HFF-Myc (cell line): Measurements from ENCODE around the gene ADTRP.

ENCODE experiments used
- DNase-seq: peaks from one replicate; pipeline ENCODE4 v3.0.0-alpha.2; 2011; ENCODE audit warnings: low read depth; ENCODE audit errors: extremely low read depth
- H3K4me3 ChIP-seq: replicated peaks from 2 replicates; pipeline ENCODE4 v1.5.1; 2011; ENCODE audit warnings: low read depth, mild to moderate bottlenecking, control low read depth, low read length
- TF ChIP-seq, protein P1 (sequence below): IDR thresholded peaks from 2 replicates; pipeline ENCODE4 v1.5.1; 2012; ENCODE audit warnings: mild to moderate bottlenecking, low read depth, low read length, control low read depth; ENCODE audit errors: missing control alignments

ADTRP gene

DNA sequence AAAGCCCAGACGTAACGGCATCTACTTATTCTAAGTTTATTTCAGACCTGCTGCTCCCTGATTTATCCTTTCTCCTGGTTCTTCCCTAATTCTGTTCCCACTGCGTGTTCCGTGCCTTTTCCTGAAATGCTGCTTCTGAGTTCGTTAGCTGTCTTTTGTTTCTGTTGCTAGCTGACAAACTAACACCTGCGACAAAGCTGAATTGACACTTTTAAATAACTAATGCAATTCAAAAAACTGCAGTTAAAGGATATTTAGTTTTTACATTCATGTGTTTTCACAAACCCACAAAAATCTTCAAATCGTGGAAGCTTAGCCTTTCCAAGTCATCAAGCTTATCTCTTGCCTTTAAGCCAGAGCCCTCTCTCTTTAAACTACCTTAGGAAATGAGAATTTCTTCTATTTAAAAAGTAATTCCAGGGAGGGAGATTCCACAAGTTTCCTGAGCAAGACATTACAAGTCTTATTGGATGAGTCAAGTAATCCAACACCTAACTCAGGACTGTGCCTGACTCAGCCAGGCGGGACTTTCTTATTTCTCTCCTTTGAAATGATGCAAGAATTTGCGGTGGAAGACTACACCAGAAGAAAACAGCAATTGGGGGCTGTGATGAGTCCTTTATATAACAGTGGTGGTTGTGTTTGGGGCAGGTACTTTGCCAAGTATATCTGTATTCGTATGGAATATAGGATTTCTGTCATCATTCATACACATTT is 6.3 kb downstream of the ADTRP start:
- TF ChIP-seq, protein P1, sequence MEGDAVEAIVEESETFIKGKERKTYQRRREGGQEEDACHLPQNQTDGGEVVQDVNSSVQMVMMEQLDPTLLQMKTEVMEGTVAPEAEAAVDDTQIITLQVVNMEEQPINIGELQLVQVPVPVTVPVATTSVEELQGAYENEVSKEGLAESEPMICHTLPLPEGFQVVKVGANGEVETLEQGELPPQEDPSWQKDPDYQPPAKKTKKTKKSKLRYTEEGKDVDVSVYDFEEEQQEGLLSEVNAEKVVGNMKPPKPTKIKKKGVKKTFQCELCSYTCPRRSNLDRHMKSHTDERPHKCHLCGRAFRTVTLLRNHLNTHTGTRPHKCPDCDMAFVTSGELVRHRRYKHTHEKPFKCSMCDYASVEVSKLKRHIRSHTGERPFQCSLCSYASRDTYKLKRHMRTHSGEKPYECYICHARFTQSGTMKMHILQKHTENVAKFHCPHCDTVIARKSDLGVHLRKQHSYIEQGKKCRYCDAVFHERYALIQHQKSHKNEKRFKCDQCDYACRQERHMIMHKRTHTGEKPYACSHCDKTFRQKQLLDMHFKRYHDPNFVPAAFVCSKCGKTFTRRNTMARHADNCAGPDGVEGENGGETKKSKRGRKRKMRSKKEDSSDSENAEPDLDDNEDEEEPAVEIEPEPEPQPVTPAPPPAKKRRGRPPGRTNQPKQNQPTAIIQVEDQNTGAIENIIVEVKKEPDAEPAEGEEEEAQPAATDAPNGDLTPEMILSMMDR = no peak
- DNase-seq = peak; percentile 74
- no peak overlapping the region for H3K4me3 ChIP-seq

DNA sequence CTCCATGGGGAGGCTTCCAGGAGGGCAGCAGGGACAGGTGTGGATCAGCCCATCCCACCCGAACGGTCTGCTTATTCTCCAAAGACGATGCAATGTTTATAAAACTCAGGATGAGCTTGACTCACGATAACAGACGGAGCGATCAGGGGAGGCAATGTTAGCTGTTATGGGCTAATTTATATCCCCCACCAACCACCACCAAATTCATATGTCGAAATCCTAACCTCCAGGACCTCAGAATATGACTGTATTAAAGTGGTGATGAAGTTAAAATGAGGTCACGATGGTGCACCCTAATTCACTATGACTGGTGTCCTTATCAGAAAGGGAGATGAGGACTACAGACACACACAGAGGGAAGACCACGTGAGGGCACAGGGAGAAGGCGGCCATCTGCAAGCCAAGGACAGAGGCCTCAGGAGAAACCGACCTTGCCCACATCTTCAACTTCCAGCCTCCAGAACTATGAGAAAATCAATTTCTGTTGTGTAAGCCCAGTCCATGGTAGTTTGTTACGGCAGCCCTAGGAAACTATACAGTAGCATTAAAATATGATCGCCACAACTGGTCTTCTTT is 7.0 kb downstream of the ADTRP start:
- TF ChIP-seq, protein P1 = no peak
- DNase-seq = no peak

DNA sequence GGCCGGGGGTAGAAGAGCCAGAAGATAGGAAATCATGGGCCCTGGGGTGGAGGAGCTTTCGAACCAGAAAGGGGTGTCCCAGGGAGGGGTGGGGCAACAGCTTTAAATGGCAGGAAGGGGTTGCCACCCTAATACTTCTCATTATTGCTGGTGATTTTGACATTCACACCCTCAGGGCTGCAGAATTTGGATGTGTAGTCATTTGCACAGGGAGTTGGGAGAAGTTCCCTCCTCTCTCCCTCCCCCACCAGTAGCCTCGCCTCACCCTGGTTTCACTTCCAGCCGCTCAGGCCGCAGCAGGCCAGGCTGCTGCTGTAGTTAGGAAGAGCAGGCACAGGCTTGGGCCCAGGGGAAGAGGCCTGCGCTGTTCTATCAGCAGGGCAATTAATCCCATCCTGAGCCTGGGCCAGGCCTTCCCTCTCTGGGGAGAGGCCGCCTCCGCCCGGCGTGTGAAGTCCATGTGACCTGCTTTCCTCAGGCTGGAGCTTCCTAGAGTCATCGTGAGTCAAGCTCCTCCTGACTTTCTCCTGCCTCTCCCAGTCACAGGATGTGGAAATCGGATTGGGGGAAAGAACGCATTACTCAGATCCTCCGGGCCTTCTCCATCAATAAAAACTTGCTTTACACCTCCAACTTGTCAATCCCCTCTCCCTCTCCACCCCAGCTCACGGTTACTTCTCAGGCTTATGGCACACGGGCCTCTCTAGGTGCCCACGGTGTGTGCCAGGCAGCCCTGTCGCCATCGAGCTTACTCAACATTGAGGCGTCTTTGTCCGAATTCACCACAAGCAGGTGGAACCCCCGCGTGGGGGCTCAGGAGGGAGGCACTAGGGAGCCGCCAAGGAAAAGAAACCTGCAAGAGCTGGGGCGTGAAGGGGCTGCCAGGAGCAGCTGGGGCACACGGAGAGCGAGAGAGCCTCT is 7.8 kb downstream of the ADTRP start:
- DNase-seq = peak; percentile 95
- H3K4me3 ChIP-seq = no peak overlapping the region
- TF ChIP-seq, protein P1 = no peak

More for the DNA sequence above, 7.0 kb downstream of the ADTRP start:
- no peak overlapping the region for H3K4me3 ChIP-seq

DNA sequence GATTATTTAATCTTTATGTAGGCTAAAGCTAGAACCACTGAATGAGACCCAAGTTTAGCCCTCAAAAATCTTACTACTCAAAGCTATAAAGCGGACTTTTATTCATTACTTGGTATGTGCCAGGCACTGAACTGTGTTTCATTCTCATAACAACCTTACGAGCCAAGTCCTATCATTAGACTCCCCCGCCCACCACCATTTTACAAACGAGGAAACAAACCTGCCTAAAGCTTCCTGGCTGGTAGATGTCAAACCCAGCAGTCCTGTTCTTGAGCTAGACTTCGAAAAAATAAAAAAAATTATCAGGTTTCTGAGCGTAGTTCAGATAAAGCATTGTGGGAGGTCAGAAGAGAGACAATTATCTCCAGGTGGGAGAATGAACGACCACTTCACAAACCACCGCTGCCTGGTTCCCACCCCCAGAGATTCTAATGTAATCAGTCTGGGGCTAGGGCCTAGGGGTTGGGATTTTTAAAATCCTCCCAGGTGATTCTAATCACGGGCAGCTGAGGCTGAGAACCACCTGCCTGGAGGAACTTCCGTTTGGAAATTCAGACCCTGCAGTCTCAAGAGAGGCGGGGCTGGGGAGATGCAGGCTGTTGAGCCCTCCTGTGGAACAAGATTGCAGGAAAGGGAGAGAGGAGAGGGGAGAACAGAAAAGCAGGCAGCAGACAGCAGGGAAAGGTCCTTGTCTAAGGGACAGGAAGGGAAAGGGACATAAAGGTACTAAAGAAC is 8.6 kb downstream of the ADTRP start:
- TF ChIP-seq, protein P1 = no peak
- DNase-seq = no peak
- H3K4me3 ChIP-seq = no peak overlapping the region

DNA sequence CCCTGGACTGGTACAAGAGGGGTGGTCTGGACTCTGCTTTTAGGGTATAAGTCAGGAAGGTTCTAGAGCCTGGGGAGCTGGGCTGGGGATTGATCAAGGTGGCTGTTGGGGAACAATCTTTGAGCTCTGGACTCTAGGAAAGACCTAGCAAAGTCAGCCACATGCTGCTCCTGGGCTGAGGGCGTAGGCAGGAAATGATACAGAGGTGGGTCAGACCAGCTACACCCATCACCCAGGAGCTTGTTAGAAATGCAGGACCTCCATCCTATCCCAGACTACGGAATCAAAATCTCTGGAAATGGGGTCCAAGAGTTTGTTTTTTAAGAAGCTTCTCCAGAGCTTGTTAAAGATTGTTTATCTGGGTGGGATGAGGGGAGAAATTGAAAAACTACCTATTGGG is 9.4 kb downstream of the ADTRP start:
- DNase-seq = no peak
- TF ChIP-seq, protein P1 = no peak

More for the DNA sequence above, 9.4 kb downstream of the ADTRP start:
- no peak overlapping the region for H3K4me3 ChIP-seq
